ENCODE measurements around the gene ST6GALNAC4. TPM values are rescaled to one million over a fixed set of nuclear protein-coding genes. Genes with fewer than 3 reads are reported as not detected.
A peak's percentile ranks its signal among the peaks of the same experiment; 100 is the strongest.

Gene ST6GALNAC4
- total RNA-seq, 2 donors from 2014 or later, result 17.5 to 44.5 TPM

DNA sequence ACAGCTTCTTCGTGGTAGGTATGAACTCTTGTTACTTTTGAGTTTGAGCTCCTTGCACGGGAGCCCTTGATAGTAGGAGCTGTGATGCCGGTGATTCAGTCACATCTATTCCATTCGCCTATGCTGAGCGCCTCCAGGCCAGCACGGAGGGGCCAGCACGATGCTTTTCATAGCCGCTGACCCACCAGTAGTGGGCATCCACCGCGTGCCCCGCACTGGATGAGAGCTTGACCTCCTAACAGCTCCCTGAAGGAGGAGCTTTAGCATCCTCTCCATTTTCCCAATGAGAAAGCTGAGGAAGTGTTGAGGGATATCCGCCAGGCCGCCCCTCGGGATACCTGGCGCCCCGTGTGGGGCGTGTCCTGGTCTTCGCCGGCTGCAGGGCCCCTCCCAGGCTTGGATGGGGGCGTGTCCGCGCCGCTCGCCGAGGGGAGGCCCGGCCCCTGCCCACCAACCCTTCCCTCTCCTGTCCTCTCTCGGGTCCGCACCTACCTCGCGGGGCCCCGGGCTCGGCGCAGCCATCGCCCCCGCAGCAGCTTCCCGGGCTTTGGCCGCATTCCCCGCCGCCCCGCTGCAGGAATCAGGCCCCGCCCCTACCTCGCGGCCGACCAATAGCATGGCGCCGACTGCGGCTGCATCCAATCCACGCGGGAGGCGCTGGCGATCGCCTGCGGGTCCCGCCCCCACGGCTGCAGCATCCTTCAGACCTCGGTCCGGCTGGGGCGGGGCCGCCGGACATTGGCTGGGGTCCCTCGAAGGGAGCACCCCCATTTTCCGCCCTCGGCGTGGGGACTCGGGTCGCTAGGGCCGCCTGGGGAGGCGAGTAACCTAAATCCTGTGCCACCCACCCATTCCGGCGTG, 13.6 kb upstream of the ST6GALNAC4 start, which contains the start of gene PIP5KL1:
PIP5KL1 (minus strand) TSS at position 547 of the 861 bp plus-strand sequence; CDS start at position 522, 25 bp downstream.
- peak; percentile 88 for DNase-seq (ENCODE audit: low spot score)
- H3K4me1 Mint-ChIP-seq (ENCODE audit: low read depth in 2 of 2), result peaks cover 24% of the 10 kb centered on the region in 2 donors
- no peaks in the 10 kb centered on the region for H3K9me3 Mint-ChIP-seq
- peaks cover 7 to 9% of the 10 kb centered on the region in 2 donors for H3K27me3 Mint-ChIP-seq
- H3K27ac Mint-ChIP-seq, result peak within 1 kb of the TSS in 1 of 2 donors; percentile 41
- H3K4me3 Mint-ChIP-seq, result peak within 1 kb of the TSS; percentile 77
- H3K36me3 Mint-ChIP-seq, result no peaks in the 10 kb centered on the region
- ATAC-seq, result peak; percentile 89 to 94

DNA sequence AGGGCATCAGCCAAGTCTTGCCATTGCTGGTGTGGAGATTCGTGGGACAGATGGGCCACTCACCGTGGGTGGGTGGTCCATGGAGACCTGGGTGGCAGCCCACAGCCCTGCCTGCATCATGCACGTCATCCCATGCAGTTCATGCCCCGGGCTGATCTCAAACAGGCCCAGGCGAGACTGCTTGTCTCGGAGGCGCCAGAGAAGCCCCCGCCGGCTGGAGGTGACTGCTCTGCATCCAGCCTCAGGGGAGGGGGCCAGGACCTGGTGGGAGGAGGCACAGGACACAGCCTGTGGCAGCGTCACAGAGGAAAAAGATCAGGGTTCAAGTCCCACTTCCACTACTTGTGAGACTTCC, 12.8 kb upstream of the ST6GALNAC4 start:
- peaks cover 19 to 21% of the 10 kb centered on the region in 2 donors for H3K4me1 Mint-ChIP-seq (ENCODE audit: low read depth in 2 of 2)
- peaks cover 14% of the 10 kb centered on the region in 2 donors for H3K27me3 Mint-ChIP-seq
- H3K27ac Mint-ChIP-seq, result no peak overlapping the region
- H3K9me3 Mint-ChIP-seq, result no peaks in the 10 kb centered on the region
- H3K36me3 Mint-ChIP-seq, result no peaks in the 10 kb centered on the region
- no peak for ATAC-seq
- H3K4me3 Mint-ChIP-seq, result peak overlapping the region; percentile 45
- DNase-seq (ENCODE audit: low spot score), result no peak

DNA sequence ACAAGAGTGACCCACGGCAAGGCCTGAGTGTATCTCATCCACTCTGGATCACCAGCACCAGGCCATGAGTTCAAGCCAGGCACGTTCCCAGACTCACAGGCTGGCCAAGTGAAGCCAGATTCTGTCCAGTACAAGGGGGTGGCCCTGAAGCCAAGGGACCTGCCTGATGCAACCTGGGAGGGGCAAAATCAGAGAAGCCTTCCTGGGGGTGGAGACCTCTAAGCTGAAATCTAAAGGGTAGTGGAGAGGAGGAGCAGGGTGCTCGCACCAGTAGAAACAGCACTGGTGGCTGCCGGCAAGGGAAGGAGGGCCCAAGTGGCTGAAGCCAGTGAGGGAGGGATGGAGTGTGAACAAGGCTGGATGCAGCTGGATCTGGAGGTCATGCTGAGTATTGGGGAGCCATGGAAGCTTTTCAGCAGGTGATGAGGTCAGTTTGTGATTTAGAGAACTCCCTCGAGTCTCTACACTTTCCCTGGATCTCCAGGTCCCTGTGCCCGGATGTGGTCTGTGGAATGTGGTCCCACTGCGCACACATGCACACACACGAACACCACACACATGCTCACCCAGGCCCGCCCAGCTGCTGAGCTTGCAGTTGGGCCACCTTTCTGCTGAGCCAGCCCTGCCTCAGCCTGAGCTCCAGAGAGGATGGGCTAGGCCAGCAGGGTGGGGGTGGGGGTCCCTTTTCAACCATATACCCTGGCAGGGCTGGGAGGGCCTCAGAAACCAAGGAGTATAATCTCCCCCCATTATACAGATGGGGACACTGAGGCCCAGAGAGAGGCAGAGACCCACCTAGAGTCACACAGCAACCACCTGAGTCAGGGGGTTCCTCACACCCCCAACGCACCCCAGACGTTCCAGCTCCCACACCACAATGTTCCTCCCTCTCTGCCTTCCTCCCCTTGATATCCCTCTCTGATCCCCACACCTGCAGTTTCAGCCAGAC, 12.1 kb upstream of the ST6GALNAC4 start:
- Mint-ChIP-seq H3K27ac (no peak overlapping the region), H3K9me3 (no peaks in the 10 kb centered on the region), H3K4me1 (ENCODE audit: low read depth in 2 of 2) (peaks cover 15 to 17% of the 10 kb centered on the region in 2 donors), H3K4me3 (peak overlapping the region; percentile 15), H3K27me3 (peaks cover 15% of the 10 kb centered on the region in 2 donors), H3K36me3 (no peaks in the 10 kb centered on the region)
- DNase-seq (ENCODE audit: low spot score), result no peak
- no peak for ATAC-seq

DNA sequence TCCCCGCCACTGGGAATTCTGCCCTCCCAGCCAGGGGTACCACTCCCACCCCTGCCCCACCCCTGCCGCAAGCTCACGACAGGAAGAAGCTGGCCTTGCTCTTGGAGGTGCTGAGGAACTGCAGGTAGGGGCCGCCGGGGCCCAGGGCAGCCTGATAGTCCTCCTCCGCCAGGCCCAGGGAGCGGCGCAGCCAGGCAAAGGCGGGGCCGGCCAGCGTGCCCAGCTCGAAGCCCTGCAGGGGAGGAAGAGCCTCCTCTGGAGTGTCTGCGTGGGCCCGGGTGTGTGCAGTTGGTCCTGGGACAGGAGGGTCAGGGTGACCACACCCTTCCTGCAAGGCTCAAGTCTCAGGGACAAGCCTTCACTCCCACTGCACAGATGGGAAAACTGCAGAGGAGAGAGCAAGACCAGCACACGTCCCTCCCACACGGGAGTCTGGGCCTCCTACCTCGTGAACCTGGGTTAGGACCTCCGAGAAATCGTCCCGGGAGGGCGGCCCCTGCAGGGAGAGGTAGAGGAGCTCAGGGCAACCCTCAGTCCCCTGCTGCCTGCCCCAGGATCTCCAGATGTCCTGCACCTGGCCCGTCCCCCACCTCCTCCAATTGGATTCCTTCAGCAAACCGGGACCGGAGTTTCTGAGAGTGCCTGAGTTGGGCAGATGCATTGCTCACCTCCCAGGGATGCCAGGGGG, 11.3 kb upstream of the ST6GALNAC4 start:
- Mint-ChIP-seq H3K9me3 (no peaks in the 10 kb centered on the region), H3K27ac (no peak overlapping the region), H3K36me3 (no peaks in the 10 kb centered on the region), H3K4me3 (peak overlapping the region; percentile 15), H3K27me3 (peaks cover 15 to 17% of the 10 kb centered on the region in 2 donors), H3K4me1 (ENCODE audit: low read depth in 2 of 2) (peaks cover 15 to 16% of the 10 kb centered on the region in 2 donors)
- ATAC-seq (no peak), DNase-seq (ENCODE audit: low spot score) (no peak)

- Mint-ChIP-seq H3K9me3 (no peaks in the 10 kb centered on the region), H3K27me3 (peaks cover 15 to 17% of the 10 kb centered on the region in 2 donors), H3K27ac (no peak overlapping the region), H3K4me1 (ENCODE audit: low read depth in 2 of 2) (peaks cover 13 to 15% of the 10 kb centered on the region in 2 donors), H3K36me3 (no peaks in the 10 kb centered on the region), H3K4me3 (no peak overlapping the region)
- DNase-seq (ENCODE audit: low spot score), result no peak
- ATAC-seq, result peak; percentile 31 to 41
Measured at GRCh38 chr9:127927201-127927987, 10.6 kb upstream of the ST6GALNAC4 start.

GRCh38 chr9:127926906-127927200, 10.0 kb upstream of the ST6GALNAC4 start:
- Mint-ChIP-seq H3K27ac (no peak overlapping the region), H3K36me3 (no peaks in the 10 kb centered on the region), H3K27me3 (peaks cover 15 to 17% of the 10 kb centered on the region in 2 donors), H3K4me3 (no peak overlapping the region), H3K9me3 (no peaks in the 10 kb centered on the region), H3K4me1 (ENCODE audit: low read depth in 2 of 2) (peaks cover 13 to 15% of the 10 kb centered on the region in 2 donors)
- DNase-seq (ENCODE audit: low spot score), result no peak
- no peak for ATAC-seq

- H3K27ac Mint-ChIP-seq, result no peak overlapping the region
- no peak overlapping the region for H3K4me3 Mint-ChIP-seq
- H3K36me3 Mint-ChIP-seq, result no peaks in the 10 kb centered on the region
- DNase-seq (ENCODE audit: low spot score) (no peak), ATAC-seq (no peak)
- no peaks in the 10 kb centered on the region for H3K9me3 Mint-ChIP-seq
- peaks cover 10 to 13% of the 10 kb centered on the region in 2 donors for H3K4me1 Mint-ChIP-seq (ENCODE audit: low read depth in 2 of 2)
- H3K27me3 Mint-ChIP-seq, result peaks cover 15 to 17% of the 10 kb centered on the region in 2 donors
Measured at GRCh38 chr9:127925959-127926905, 9.4 kb upstream of the ST6GALNAC4 start.

- H3K36me3 Mint-ChIP-seq, result no peaks in the 10 kb centered on the region
Measured at GRCh38 chr9:127924736-127925444, 8.0 kb upstream of the ST6GALNAC4 start.

GRCh38 chr9:127923771-127924170, 6.9 kb upstream of the ST6GALNAC4 start:
- ATAC-seq, result no peak
- H3K36me3 Mint-ChIP-seq, result no peaks in the 10 kb centered on the region
- peaks cover 16 to 18% of the 10 kb centered on the region in 2 donors for H3K4me1 Mint-ChIP-seq (ENCODE audit: low read depth in 2 of 2)
- no peak for DNase-seq (ENCODE audit: low spot score)
- H3K4me3 Mint-ChIP-seq, result no peak overlapping the region
- no peaks in the 10 kb centered on the region for H3K9me3 Mint-ChIP-seq
- H3K27ac Mint-ChIP-seq, result no peak overlapping the region
- H3K27me3 Mint-ChIP-seq, result peaks cover 15 to 16% of the 10 kb centered on the region in 2 donors

More at GRCh38 chr9:127924736-127925444, 8.0 kb upstream of the ST6GALNAC4 start:
- no peak for ATAC-seq
- Mint-ChIP-seq H3K27ac (no peak overlapping the region), H3K4me3 (no peak overlapping the region), H3K9me3 (no peaks in the 10 kb centered on the region), H3K27me3 (peaks cover 15 to 17% of the 10 kb centered on the region in 2 donors), H3K4me1 (ENCODE audit: low read depth in 2 of 2) (peaks cover 5 to 10% of the 10 kb centered on the region in 2 donors)
- DNase-seq (ENCODE audit: low spot score), result no peak

GRCh38 chr9:127923046-127923445, 6.2 kb upstream of the ST6GALNAC4 start:
- DNase-seq (ENCODE audit: low spot score) (no peak), ATAC-seq (no peak)
- Mint-ChIP-seq H3K27me3 (peaks cover 13 to 15% of the 10 kb centered on the region in 2 donors), H3K9me3 (no peaks in the 10 kb centered on the region), H3K4me3 (no peak overlapping the region), H3K4me1 (ENCODE audit: low read depth in 2 of 2) (peaks cover 23% of the 10 kb centered on the region in 2 donors), H3K36me3 (no peaks in the 10 kb centered on the region), H3K27ac (no peak overlapping the region)

DNA sequence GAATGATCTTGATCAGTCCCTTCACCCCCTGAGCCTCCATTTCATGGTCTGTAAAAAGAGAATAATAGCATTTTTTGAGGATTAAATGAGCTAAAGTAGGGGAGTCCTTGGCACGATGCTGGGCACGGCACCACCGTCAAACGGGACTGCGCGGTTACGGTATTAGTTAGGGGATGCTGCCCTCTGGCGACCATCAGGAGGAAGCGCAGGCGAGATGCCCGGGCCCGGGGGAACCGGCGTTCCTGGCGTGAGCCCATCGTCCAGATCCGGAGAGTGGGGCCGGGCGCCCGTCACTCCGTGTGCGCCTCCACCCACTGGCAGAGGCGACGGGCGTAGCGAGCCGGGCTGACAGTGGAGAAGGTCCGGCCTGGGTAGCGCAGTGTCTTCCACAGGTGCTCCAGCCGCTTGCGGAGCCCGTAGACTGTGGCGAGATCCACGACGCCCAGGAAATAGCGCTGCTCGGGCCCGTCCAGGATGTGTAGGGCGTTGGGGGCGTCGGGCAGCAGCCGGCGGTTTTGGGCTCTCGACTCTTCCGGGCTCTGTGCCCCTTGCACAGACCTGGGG, 4.8 kb upstream of the ST6GALNAC4 start:
- H3K9me3 Mint-ChIP-seq, result no peaks in the 10 kb centered on the region

More for the DNA sequence above, 4.8 kb upstream of the ST6GALNAC4 start:
- peaks cover 29 to 33% of the 10 kb centered on the region in 2 donors for H3K4me1 Mint-ChIP-seq (ENCODE audit: low read depth in 2 of 2)
- H3K4me3 Mint-ChIP-seq, result peak overlapping the region; percentile 36
- peak; percentile 56 to 57 for ATAC-seq
- peak; percentile 82 for DNase-seq (ENCODE audit: low spot score)
- H3K27ac Mint-ChIP-seq, result no peak overlapping the region
- H3K36me3 Mint-ChIP-seq, result no peaks in the 10 kb centered on the region
- peaks cover 13 to 15% of the 10 kb centered on the region in 2 donors for H3K27me3 Mint-ChIP-seq

All from natural killer cell treated with Interleukin-12 subunit alpha and Interleukin-12 subunit beta and Interleukin-15 and Interleukin-18, amount 100 ng/mL, for 72 hours (primary cell).